CD4-positive, CD25-positive, alpha-beta regulatory T cell (primary cell): ENCODE measurements around the gene IER2. TPM values are rescaled to one million over a fixed set of nuclear protein-coding genes. Genes with fewer than 3 reads are reported as not detected.

Experiments
- ATAC-seq, 2 donors: fragments of 150-1000 bp; cut with Tn5 transposase; one replicate each; pipeline ENCODE4 v1.10.0; 2021; ENCODE audit warnings: low read depth in 2 of 2, moderate number of reproducible peaks in 2 of 2, moderate library complexity in 1 of 2
- DNase-seq, 3 donors: peaks; one replicate each; pipeline versions ENCODE4 v3.0.0 to v3.0.0-alpha.2; 2012 to 2022; ENCODE audit warnings: mixed read lengths in 1 of 3
- H3K27ac ChIP-seq: one replicate; pipeline ENCODE4 v1.7.0; 2013; ENCODE audit warnings: mild to moderate bottlenecking, low read length; ENCODE audit not compliant: insufficient read depth, poor library complexity, severe bottlenecking
- H3K27me3 ChIP-seq: one replicate; pipeline ENCODE4 v1.7.0; 2013; ENCODE audit warnings: low read length; ENCODE audit not compliant: control insufficient read depth, insufficient read depth
- H3K36me3 ChIP-seq: one replicate; pipeline ENCODE4 v1.7.0; 2013; ENCODE audit warnings: mild to moderate bottlenecking, low read length, moderate library complexity; ENCODE audit not compliant: control insufficient read depth, insufficient read depth
- H3K4me1 ChIP-seq: 2 replicates; pipeline ENCODE4 v1.7.0; 2013; ENCODE audit warnings: mild to moderate bottlenecking, low read length; ENCODE audit not compliant: insufficient read depth, control insufficient read depth, poor library complexity, severe bottlenecking
- H3K4me3 ChIP-seq: one replicate; pipeline ENCODE4 v1.7.0; 2013; ENCODE audit warnings: low read depth, mild to moderate bottlenecking, low read length, moderate library complexity
- H3K9me3 ChIP-seq, 2 experiments: 1 replicate in 1 of 2; 2 replicates in 1 of 2; pipeline ENCODE4 v1.7.0; 2013; ENCODE audit warnings: low read length in 2 of 2, mild to moderate bottlenecking in 1 of 2, moderate library complexity in 1 of 2; ENCODE audit not compliant: control insufficient read depth in 2 of 2
- H3K27ac Mint-ChIP-seq, 3 donors: one replicate each; pipeline ENCODE4 v1.8.0; 2020 to 2022; ENCODE audit warnings: mild to moderate bottlenecking in 3 of 3, mixed read lengths in 3 of 3, moderate library complexity in 2 of 3
- H3K27me3 Mint-ChIP-seq: one replicate; pipeline ENCODE4 v1.8.0; 2022; ENCODE audit warnings: mild to moderate bottlenecking, mixed read lengths
- H3K36me3 Mint-ChIP-seq: one replicate; pipeline ENCODE4 v1.8.0; 2020; ENCODE audit warnings: mixed read lengths
- H3K4me1 Mint-ChIP-seq, 4 donors: one replicate each; pipeline ENCODE4 v1.8.0; 2020 to 2022; ENCODE audit warnings: mixed read lengths in 4 of 4, mild to moderate bottlenecking in 1 of 4
- H3K4me3 Mint-ChIP-seq, 4 donors: one replicate each; pipeline ENCODE4 v1.8.0; 2020 to 2022; ENCODE audit warnings: mild to moderate bottlenecking in 4 of 4, mixed read lengths in 4 of 4, moderate library complexity in 3 of 4
- H3K9me3 Mint-ChIP-seq, 7 donors: one replicate each; pipeline ENCODE4 v1.8.0; 2020 to 2022; ENCODE audit warnings: mixed read lengths in 7 of 7, mild to moderate bottlenecking in 3 of 7, moderate library complexity in 2 of 7
- polyA plus RNA-seq, 4 donors: library from polyadenylated mRNA; unstranded; fragments of 300-500 nt; fragmentation: Illumina TruSeq; gene quantifications; one replicate each; pipeline ENCODE4 v1.2.3, GENCODE V29; 2021
- total RNA-seq: library from RNA; stranded (reverse); gene quantifications from one replicate; pipeline ENCODE4 v1.2.3, GENCODE V29; 2022

Gene IER2
- total and polyA plus RNA-seq, 5 donors from 2014 or later: 144 to 478 (median 215) TPM

GRCh38 chr19:13159713-13160112, 9.5 kb downstream of the IER2 start:
- Mint-ChIP-seq H3K36me3 (no peaks in the 10 kb centered on the region), H3K4me3 (peak overlapping the region; percentile 45 to 84 (median 78)), H3K27me3 (peaks cover 18% of the 10 kb centered on the region), H3K4me1 (peaks cover 8 to 82% (median 42%) of the 10 kb centered on the region in 4 donors), H3K9me3 (peaks cover 0 to 2% (median 0%) of the 10 kb centered on the region in 7 donors), H3K27ac (peak overlapping the region; percentile 51 to 98 (median 73))
- ATAC-seq: no peak
- H3K36me3 ChIP-seq: no peaks in the 10 kb centered on the region
- H3K9me3 ChIP-seq: no peaks in the 10 kb centered on the region
- H3K4me1 ChIP-seq: peaks cover 86% of the 10 kb centered on the region
- no peak overlapping the region for H3K4me3 ChIP-seq
- no peaks in the 10 kb centered on the region for H3K27me3 ChIP-seq
- H3K27ac ChIP-seq: peak overlapping the region; percentile 15
- DNase-seq: no peak

- Histone ChIP-seq H3K27ac (peak overlapping the region; percentile 90), H3K36me3 (no peaks in the 10 kb centered on the region), H3K4me1 (peaks cover 87% of the 10 kb centered on the region), H3K27me3 (no peaks in the 10 kb centered on the region), H3K4me3 (no peak overlapping the region), H3K9me3 (no peaks in the 10 kb centered on the region)
- H3K4me1 Mint-ChIP-seq: peaks cover 10 to 87% (median 41%) of the 10 kb centered on the region in 4 donors
- H3K4me3 Mint-ChIP-seq: peak overlapping the region in 2 of 4 donors; percentile 74 to 79
- ATAC-seq (no peak), DNase-seq (no peak)
- no peaks in the 10 kb centered on the region for H3K36me3 Mint-ChIP-seq
- H3K27me3 Mint-ChIP-seq: peaks cover 12% of the 10 kb centered on the region
- H3K27ac Mint-ChIP-seq: peak overlapping the region in 1 of 3 donors; percentile 36
- H3K9me3 Mint-ChIP-seq: no peaks in the 10 kb centered on the region
Observed at GRCh38 chr19:13160557-13160956, 10.3 kb downstream of the IER2 start.

GRCh38 chr19:13162724-13163608, 12.8 kb downstream of the IER2 start:
- no peaks in the 10 kb centered on the region for H3K9me3 ChIP-seq
- Mint-ChIP-seq H3K27me3 (no peaks in the 10 kb centered on the region), H3K27ac (peak overlapping the region; percentile 97 to 98 (median 97)), H3K4me3 (peak overlapping the region; percentile 89 to 97 (median 93)), H3K4me1 (peaks cover 10 to 89% (median 36%) of the 10 kb centered on the region in 4 donors), H3K36me3 (no peaks in the 10 kb centered on the region), H3K9me3 (no peaks in the 10 kb centered on the region)
- peak; percentile 56 to 97 (median 83) for DNase-seq
- peak overlapping the region; percentile 90 for H3K27ac ChIP-seq
- H3K4me3 ChIP-seq: peak overlapping the region; percentile 81
- peaks cover 92% of the 10 kb centered on the region for H3K4me1 ChIP-seq
- no peaks in the 10 kb centered on the region for H3K36me3 ChIP-seq
- ATAC-seq: peak; percentile 38
- H3K27me3 ChIP-seq: no peaks in the 10 kb centered on the region

- DNase-seq (peak; percentile 22 to 65 (median 33)), ATAC-seq (no peak)
- H3K36me3 Mint-ChIP-seq: no peaks in the 10 kb centered on the region
- Histone ChIP-seq H3K4me1 (peaks cover 94% of the 10 kb centered on the region), H3K27ac (peak overlapping the region; percentile 90), H3K27me3 (no peaks in the 10 kb centered on the region), H3K4me3 (peak overlapping the region; percentile 40), H3K36me3 (no peaks in the 10 kb centered on the region), H3K9me3 (no peaks in the 10 kb centered on the region)
- no peaks in the 10 kb centered on the region for H3K9me3 Mint-ChIP-seq
- peak overlapping the region; percentile 89 to 97 (median 92) for H3K4me3 Mint-ChIP-seq
- no peaks in the 10 kb centered on the region for H3K27me3 Mint-ChIP-seq
- peak overlapping the region; percentile 97 to 98 (median 97) for H3K27ac Mint-ChIP-seq
- H3K4me1 Mint-ChIP-seq: peaks cover 10 to 87% (median 35%) of the 10 kb centered on the region in 4 donors
Observed at GRCh38 chr19:13163609-13164342, 13.6 kb downstream of the IER2 start.

GRCh38 chr19:13164343-13165161, 14.3 kb downstream of the IER2 start:
- H3K27ac Mint-ChIP-seq: peak overlapping the region; percentile 97 to 98 (median 97)
- Histone ChIP-seq H3K27ac (peak overlapping the region; percentile 90), H3K27me3 (no peaks in the 10 kb centered on the region), H3K9me3 (no peaks in the 10 kb centered on the region), H3K4me3 (no peak overlapping the region), H3K4me1 (peaks cover 98% of the 10 kb centered on the region), H3K36me3 (no peaks in the 10 kb centered on the region)
- peak overlapping the region; percentile 49 to 92 (median 78) for H3K4me3 Mint-ChIP-seq
- no peaks in the 10 kb centered on the region for H3K36me3 Mint-ChIP-seq
- peak; percentile 21 to 52 (median 30) for DNase-seq
- peaks cover 10 to 90% (median 41%) of the 10 kb centered on the region in 4 donors for H3K4me1 Mint-ChIP-seq
- ATAC-seq: no peak
- H3K9me3 Mint-ChIP-seq: no peaks in the 10 kb centered on the region
- no peaks in the 10 kb centered on the region for H3K27me3 Mint-ChIP-seq

GRCh38 chr19:13165162-13165997, 15.2 kb downstream of the IER2 start:
- ATAC-seq: no peak
- peaks cover 6 to 91% (median 44%) of the 10 kb centered on the region in 4 donors for H3K4me1 Mint-ChIP-seq
- no peak for DNase-seq
- Histone ChIP-seq H3K9me3 (no peaks in the 10 kb centered on the region), H3K36me3 (no peaks in the 10 kb centered on the region), H3K4me3 (no peak overlapping the region), H3K4me1 (peaks cover 99% of the 10 kb centered on the region), H3K27me3 (no peaks in the 10 kb centered on the region), H3K27ac (peak overlapping the region; percentile 90)
- no peaks in the 10 kb centered on the region for H3K9me3 Mint-ChIP-seq
- no peaks in the 10 kb centered on the region for H3K27me3 Mint-ChIP-seq
- peak overlapping the region; percentile 89 to 98 (median 97) for H3K27ac Mint-ChIP-seq
- peak overlapping the region; percentile 65 to 93 (median 87) for H3K4me3 Mint-ChIP-seq
- no peaks in the 10 kb centered on the region for H3K36me3 Mint-ChIP-seq
